ENCODE results near the gene SEMA5B.

The SEMA5B gene

DNA sequence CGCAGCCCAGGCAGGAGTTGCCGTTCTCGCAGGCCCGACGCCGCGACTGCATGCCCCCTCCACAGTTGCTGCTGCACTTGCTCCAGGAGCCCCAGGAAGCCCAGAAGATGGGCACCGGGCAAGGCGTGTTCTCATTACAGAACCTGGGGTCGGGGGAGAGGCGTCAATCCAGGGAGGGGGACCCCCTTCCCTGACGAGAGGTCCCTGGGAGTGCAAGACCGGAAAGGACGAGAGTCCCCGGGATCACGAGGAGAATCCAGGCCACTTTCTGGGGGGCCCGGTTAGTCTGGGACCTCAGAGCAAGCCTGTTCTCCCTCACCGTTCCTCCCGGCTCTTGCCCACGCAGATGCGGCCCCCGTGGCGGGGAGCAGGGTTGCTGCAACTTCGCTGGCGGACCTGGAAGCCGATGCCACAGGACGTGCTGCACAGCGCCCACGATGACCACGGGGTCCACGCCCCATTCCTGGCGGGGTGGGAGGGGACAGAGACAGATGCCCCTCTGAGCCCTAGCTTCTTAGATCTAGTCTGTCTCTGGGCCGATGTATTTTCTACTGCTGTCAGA lies 113.9 kb downstream of the SEMA5B start:
- Histone ChIP-seq H3K27me3 (ENCODE audit: insufficient read depth, low read depth, severe bottlenecking) (no peaks in the 10 kb centered on the region), H3K9me3 (ENCODE audit: severe bottlenecking) (no peaks in the 10 kb centered on the region), H3K27ac (no peak overlapping the region), H3K36me3 (no peaks in the 10 kb centered on the region), H3K4me3 (ENCODE audit: low read depth, low read length) (no peak overlapping the region)
- TF ChIP-seq, protein P1, sequence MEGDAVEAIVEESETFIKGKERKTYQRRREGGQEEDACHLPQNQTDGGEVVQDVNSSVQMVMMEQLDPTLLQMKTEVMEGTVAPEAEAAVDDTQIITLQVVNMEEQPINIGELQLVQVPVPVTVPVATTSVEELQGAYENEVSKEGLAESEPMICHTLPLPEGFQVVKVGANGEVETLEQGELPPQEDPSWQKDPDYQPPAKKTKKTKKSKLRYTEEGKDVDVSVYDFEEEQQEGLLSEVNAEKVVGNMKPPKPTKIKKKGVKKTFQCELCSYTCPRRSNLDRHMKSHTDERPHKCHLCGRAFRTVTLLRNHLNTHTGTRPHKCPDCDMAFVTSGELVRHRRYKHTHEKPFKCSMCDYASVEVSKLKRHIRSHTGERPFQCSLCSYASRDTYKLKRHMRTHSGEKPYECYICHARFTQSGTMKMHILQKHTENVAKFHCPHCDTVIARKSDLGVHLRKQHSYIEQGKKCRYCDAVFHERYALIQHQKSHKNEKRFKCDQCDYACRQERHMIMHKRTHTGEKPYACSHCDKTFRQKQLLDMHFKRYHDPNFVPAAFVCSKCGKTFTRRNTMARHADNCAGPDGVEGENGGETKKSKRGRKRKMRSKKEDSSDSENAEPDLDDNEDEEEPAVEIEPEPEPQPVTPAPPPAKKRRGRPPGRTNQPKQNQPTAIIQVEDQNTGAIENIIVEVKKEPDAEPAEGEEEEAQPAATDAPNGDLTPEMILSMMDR (IDR thresholded peaks at IDR 0.05; ENCODE audit: low read depth, low read length), result no peak
- DNase-seq, result no peak

DNA sequence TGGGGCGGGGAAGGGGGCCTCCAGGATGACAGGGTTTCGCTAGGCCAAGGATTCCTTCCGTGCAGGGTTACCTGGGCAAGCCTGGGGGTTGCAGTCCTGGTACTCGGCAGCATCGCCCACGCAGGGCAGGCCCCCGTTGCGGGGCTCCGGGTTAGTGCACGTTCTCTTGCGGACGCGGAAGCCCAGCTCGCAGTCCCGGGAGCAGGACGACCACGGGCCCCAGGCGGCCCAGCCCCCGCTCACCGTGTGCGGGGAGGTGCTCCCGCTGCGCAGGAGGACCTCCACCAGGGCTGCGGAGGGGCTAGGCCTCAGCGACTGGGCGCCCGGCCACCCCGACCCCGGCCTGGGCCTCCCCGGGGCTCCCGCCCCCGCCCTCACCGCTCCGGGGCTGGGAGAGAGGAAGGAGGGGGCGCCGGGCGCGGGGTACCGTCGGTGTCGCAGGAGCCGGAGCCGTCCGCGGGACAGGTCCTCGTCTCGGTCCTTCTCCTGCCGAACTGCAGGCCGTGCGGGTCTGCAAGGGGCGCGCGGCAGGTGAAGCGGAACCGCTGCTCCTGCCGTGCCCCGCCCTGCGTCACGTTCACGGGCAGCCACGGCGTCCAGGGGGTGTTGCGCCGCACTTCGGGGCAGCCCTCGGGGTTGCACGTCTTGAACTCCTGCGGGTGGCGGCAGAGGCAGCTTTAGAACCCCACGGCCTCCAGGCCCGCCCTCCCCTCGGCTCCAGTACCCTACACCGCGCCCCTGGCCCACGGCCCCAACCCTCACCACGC lies 114.6 kb downstream of the SEMA5B start:
- Histone ChIP-seq H3K27ac (no peak overlapping the region), H3K27me3 (ENCODE audit: insufficient read depth, low read depth, severe bottlenecking) (no peaks in the 10 kb centered on the region), H3K9me3 (ENCODE audit: severe bottlenecking) (no peaks in the 10 kb centered on the region), H3K36me3 (no peaks in the 10 kb centered on the region), H3K4me3 (ENCODE audit: low read depth, low read length) (no peak overlapping the region)
- TF ChIP-seq, protein P1 (IDR thresholded peaks at IDR 0.05; ENCODE audit: low read depth, low read length), result no peak
- DNase-seq, result no peak

DNA sequence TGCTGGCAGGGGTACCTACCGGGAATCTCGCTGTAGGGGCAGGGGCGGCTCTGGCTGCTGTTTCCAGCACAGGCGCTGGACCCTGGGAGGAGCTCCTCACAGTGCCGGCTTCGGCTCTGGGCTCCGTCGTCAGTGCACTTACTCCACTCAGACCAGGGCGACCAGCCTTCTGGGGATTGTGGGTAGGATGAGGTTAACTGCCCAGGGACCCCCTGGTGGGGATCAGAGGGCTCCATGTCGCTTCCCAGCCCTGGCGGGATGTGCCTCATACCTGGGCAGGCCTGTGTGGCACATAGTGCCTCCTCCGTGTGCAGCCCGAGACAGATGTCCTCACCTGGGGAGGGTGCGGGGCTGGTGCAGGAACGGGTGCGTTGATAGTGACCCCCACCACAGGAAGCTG lies 115.7 kb downstream of the SEMA5B start:
- no peaks in the 10 kb centered on the region for H3K27me3 ChIP-seq (ENCODE audit: insufficient read depth, low read depth, severe bottlenecking)
- no peaks in the 10 kb centered on the region for H3K9me3 ChIP-seq (ENCODE audit: severe bottlenecking)
- TF ChIP-seq, protein P1 (IDR thresholded peaks at IDR 0.05; ENCODE audit: low read depth, low read length), result no peak
- no peak overlapping the region for H3K4me3 ChIP-seq (ENCODE audit: low read depth, low read length)
- no peaks in the 10 kb centered on the region for H3K36me3 ChIP-seq
- H3K27ac ChIP-seq, result no peak overlapping the region
- no peak for DNase-seq

DNA sequence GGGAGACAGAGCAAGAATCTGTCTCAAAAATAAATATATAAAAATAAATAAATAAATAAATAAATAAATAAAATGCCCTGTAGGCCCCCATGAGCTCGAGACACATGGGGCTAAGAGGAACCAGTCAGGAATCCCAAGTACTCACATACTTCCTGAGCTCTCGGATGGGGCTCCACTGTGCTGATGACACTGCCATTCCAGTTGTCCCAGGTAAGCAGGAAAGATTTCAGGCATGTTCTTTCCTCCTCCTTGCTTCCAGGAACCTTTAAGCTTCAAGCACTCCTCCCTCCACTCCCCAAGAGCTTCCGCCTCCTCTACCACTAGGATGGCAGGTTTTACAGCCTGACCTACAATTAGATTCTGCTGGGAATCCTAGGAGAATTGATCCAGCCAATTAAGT lies 119.3 kb downstream of the SEMA5B start:
- TF ChIP-seq, protein P1 (IDR thresholded peaks at IDR 0.05; ENCODE audit: low read depth, low read length), result no peak
- Histone ChIP-seq H3K27me3 (ENCODE audit: insufficient read depth, low read depth, severe bottlenecking) (no peaks in the 10 kb centered on the region), H3K4me3 (ENCODE audit: low read depth, low read length) (no peak overlapping the region), H3K9me3 (ENCODE audit: severe bottlenecking) (no peaks in the 10 kb centered on the region), H3K27ac (no peak overlapping the region), H3K36me3 (no peaks in the 10 kb centered on the region)
- DNase-seq, result no peak

DNA sequence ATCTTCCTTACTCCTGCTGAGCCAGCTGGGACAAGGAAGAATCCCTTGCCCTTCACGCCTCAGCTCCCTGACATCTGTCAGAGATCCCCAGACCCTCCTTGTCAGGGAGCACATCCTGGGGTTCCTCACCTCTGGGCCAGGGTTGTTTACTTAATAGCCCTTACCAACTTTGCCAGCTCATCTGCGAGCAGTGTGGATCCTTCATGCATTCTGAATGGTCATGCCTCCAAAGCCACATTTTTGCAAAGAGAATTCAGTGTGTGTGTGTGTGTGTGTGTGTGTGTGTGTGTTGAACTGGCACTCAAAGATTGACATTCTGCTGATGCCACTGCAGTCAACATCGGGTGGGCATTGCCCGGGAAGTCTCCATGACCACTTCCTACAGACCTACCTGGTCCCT lies 120.1 kb downstream of the SEMA5B start:
- Histone ChIP-seq H3K27ac (no peak overlapping the region), H3K36me3 (no peaks in the 10 kb centered on the region), H3K27me3 (ENCODE audit: insufficient read depth, low read depth, severe bottlenecking) (no peaks in the 10 kb centered on the region), H3K4me3 (ENCODE audit: low read depth, low read length) (no peak overlapping the region), H3K9me3 (ENCODE audit: severe bottlenecking) (no peaks in the 10 kb centered on the region)
- TF ChIP-seq, protein P1 (IDR thresholded peaks at IDR 0.05; ENCODE audit: low read depth, low read length), result no peak
- DNase-seq, result no peak
